NCI-H345 treated with DMSO at 0.1 percent for 48 hours (cell line): ENCODE measurements around the gene RAD21L1.
"Not testable (repeated sequence)": the region's sequence is repeated elsewhere in the genome, so short reads cannot be mapped to it uniquely, and the experiment has no call there.

Experiments used
- DNase-seq: peaks from one replicate; lab custom pipeline; 2025; ENCODE audit not compliant: unreplicated experiment; lab: John Stamatoyannopoulos, UW

RAD21L1 gene

DNA sequence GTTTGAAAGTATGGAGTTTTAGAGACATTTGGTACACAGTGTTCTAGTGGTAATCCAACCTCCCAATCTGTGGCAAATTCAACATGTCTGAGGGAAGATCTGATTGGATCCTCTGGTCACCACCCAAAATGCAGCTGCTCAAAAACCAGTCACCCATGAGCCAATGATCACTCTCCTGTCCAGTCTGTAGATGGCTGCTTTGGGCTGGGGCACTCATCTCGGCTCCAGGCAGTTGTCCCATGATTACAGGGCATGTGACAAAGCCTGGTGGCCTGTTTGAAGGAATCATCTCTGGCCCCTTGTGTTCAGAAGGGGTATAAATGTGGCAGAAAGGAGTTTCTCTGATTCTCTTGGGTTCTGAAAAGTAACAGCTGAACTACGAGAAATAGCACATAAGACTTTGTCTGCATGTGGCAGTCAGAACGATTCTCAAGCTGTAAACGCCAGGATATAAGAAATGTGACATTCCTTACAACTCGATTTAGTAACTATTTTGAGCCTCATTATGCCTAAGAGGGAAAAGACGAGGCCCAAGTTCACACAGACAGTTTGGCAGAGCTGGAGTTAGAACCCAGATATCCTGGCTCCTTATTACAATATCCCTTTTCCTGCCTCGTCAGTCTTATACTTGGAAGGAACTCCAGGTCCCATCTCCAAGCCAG is 26.5 kb upstream of the RAD21L1 start:
- no peak for DNase-seq

DNA sequence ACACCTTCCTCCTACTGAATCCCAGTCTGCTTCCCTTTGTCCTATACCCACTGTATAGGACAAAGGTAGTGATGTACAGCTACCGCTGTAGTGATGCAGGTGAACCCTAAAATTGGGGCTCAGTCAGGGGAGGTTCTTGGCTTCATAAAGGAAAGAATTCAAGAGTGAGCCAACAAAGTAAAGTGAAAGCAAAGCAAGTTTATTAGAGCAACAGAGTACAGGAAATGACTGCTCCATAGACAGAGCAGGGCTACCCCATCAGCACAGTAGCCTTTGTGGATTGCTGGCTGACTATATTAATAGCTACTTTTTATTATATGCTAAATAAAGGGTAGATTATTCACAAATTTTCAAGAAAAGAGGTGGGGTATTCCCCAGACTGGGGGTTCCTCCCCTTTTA is 25.9 kb upstream of the RAD21L1 start:
- DNase-seq = no peak

DNA sequence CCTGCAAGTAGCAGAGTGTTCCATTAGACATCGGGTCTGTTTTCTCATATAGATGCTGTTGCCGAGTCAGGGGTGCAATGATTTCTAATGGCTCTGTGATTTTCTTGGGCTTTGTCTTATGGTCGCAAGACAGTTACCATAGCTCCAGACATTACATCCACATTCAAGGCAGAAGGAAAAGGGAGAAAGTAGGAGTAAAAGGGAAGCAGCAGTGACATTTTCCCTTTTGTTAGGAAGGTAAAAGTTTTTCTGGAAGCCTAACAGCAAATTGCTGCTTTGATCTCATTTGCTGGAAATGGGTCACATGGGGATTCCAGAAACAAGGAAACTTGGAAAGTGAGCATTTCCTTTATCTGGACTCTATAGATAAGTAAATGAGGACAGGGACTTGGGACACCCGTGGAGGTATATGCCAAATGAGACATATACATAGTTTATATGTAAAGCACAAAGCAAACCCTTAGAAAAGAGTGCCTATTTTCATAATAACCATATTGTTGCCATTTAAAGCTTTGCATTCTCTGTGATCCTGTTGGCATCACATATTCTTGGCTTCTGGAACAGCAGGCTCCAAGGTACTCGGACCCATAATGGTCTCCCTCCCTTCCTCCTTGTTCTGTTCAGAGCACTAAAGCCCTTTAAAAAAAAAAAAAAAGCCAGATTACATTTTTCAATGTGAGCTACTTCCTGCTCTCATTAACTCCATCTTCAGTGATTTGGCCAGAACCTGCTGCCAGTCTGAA is 22.9 kb upstream of the RAD21L1 start, which contains the start of gene C20orf202:
C20orf202 (plus strand) TSS at position 693 of the 743 bp plus-strand sequence. CDS start 132 bp downstream, outside the sequence.
- no peak for DNase-seq

DNA sequence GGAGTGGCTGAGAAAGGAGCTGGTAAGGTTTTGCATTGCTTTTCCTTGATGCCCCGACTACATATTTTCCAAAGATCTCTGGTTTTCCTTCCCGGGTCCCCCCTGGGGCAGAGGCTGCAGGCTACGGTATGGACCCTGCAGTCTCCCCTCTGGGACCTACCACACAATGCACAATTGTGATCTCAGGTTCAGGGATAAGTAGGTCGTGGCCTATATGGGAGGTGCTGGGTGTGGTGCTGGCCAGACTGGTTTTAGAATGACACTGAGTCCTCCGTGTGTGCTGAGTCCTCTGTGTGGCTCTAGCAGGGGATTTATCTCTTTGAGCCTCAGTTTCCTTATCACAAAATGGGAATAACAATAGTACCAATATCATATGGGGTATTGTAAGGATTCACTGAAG is 22.2 kb upstream of the RAD21L1 start:
- DNase-seq = no peak

DNA sequence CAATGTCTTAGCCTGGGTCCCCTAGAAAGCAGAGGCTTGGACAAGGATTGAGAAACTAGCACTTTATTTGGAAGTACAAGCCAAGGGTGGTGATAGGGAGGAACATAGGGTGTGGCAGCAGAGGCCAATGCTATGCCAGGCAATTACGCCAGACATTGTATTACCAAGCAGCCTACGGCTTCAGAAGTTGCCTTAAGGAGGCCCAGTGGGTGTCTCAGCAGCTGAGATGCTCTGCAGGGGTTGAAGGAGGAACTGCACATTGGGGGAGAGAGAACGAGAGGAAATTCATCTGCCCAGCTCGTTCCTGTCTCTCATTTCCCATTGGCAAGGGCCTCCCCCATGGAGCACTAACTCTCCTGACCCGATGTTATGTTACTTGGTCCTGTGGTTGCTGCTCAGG is 21.7 kb upstream of the RAD21L1 start:
- no peak for DNase-seq

DNA sequence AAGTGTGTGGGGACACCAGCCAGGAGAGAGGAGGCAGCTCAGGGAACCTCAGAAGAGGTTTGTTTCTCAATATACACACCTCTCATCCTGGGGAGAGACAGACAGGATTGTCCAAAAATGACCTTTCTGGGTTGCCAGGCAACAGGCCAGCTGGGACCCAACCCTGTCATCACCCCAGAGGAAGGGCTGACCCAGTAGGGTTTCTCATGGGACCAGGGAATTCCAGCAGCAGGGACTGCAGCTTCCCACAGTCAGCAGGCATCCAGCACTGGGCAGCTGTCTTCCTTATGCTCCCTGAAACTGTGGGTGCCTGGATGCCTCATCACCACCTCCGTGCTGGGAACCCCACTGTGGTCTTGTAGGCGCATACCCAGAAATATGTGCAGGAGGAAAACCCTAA is 21.3 kb upstream of the RAD21L1 start:
- no peak for DNase-seq

DNA sequence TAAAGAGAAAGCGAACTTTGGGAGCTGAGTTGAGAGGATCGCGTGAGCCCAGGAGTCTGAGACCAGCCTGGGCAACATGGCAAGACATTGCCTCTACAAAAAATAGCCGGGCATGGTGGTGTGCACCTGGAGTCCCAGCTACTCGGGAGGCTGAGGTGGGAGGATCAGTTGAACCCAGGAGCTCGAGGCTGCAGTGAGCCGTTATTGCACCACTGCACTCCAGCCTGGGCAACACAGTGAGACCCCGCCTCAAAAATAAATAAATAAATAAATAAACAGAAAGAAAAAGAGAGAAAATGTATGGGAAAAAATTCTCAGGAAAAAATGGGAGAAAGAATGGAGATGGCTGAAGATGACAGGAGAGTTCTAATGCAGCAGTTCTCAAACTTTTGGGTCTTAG is 20.0 kb upstream of the RAD21L1 start:
- no peak for DNase-seq

DNA sequence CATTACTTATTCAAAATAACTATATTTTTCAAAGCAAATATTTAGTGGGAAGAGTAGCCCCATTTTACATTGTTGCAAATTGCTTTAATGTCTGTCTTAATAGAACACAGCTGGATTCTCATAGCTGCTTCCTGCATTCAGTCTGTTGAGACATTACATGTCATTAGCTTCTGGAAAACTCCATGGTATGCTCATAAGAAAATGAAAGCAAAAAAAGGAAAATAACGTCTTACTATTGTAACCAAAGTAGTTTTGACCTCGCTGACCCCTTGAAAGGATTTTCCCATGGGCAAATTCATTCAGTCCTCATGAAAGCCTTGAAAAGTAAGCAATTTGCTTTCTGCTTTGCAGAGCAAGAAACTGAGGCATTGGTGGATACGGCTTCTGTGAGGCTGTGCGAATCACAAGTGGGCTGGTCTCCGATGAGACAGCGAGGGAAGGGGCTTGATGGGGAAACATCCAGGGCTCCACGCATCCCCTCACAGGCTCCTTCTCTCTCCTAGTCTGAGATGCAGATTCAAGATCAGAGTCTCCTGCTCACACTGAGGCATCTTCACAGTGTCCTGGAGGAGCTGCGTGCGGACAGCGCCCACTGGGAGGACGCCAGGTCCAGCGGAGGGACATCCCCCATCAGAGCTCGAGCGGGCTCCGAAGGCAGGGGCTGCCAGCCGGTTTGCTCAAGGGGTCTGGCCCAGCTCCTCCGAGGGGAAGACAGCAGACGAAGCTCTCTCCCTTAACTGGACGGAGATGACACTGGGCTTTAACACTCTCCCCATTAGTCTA is 19.3 kb upstream of the RAD21L1 start:
- DNase-seq = no peak

DNA sequence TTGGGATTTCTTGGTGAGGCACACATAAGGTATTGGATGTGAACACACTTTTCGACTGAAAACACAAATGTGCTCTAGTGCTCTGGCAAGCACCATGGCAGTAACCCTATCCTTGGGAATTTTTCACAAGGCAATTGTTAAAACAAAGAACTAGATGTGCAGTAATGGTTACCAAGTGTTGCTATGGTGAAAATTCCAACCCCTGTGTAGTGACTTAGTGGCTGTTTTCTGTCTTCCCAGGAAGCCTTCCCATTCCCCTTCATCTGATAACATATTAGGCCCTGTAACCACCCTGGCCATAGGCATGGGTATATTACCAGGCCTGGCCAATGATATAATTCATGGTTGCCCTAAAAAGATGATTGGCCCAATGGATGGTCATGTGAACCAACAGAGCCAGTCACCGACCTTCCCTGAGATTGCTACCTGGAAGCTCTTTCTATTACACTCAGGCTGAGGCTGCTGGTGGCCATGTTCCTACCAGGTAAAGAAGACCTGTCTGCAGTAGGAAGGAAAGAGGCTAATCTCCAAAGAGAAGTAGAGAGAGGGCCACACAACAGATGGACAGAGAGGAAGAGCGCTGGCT is 18.5 kb upstream of the RAD21L1 start:
- no peak for DNase-seq

DNA sequence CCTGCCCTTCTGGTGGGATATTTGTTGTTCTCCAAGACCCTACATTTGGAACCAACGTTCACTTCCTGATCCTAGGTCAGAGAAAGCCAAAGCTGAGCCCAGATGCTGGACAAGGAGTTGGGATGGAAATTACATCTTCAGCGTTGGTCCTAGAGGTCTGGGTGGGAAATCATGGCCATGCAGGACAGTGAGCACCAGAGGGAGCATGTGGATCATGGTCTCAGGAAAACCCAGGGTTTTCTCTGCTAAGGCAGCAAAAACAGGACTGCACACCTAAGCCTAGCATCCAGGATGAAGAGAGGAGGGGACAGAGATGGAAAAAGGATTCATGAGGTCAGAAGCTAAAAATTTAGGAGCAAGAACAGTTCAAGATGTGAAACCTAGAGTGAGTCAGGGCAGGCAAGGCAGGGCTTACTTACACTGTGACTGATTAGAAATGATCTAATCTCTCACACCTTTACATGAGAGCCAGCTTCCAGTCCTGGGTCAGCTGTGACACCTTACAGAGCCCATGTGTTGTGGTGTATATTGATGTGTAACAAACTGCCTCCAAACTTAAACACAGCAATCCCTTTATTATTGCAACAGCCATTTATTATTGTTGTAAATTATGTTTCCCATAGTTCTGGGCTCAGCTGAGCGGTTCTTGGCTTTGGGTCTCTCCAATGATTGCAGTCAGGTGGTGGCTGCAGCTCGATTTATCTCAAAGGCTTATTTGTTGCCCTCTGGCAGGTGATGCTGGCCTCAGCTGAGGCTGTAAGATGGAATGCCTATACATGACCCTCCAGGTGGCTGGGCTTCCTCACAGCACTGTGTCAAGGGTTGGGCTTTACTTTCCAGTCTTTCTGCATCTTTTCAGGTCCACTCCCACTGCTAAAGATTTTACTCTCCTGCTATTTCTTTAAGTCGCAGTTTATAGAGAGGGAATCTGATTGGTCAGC is 16.1 kb upstream of the RAD21L1 start:
- DNase-seq = no peak

DNA sequence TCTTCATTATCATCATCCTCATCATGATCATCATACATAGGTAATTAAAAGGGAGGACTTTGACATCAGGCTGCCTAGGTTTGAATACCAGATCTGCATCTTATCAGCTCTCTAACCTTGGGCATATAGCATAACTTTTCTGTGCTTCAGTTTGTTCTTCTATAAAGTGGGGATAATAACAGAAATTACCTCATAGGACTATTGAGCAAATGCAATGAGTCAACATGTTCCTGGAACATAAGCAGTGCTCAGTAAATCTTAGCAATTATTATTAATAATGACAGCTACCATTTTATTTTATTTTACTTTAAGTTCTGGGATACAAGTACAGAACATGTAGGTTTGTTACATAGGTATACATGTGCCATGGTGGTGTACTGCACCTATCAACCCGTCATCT is 15.3 kb upstream of the RAD21L1 start:
- DNase-seq = no peak

DNA sequence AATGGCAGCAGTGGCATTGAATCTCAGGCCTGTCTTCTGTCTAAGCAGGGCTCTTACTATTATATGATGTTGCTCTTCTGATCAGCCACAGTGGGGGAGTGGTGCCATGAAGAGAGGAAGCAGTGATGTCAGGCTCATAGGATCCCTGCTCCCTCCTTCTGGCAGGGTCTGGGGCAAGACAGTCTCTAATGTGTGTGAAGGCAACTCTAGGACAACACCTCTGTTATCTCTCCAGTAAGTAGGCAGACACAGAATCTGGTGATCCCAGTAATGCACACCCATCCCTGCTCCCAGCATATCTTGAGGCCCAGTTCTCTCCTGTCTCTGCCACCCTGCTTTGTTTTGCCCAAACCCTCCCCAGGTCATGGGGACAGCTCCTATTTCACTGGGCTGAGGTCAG is 13.8 kb upstream of the RAD21L1 start:
- DNase-seq = no peak

DNA sequence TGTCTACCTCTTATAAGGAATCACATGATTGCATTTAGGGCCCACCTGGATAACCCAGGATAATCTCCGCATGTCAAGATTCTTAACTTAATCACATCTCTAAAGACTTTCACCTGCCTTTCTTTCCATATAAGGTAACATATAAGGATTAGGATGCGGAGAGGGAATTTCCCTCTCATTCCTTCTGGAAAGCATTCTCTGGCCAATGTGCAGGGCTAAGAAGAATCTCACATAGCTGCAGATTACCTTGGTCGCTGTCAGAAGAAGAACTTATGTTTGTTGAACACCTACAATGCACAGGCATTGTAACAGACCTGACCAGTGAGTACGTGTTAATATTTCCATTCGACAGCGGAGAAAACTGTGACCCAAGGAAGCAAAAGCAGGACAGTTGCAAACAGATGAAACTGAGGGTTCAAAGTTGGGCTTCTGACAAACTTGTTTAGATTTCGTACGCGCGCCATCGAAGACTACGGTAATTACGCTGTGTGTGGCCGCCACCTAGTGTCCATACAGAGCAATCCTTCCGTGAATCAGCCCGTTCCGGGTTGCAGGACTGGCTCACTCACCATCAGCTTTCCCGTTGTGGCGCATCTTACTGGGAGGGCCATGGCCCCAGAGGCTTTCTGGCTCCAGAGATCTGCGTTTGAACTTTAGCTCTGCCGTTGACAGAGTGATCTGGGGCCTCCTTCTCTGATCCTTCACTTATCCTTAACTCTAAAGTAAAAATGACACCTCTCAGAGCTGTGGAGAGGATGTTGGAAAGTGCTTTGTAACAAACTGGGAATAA is 13.0 kb upstream of the RAD21L1 start:
- DNase-seq = peak; percentile 73

DNA sequence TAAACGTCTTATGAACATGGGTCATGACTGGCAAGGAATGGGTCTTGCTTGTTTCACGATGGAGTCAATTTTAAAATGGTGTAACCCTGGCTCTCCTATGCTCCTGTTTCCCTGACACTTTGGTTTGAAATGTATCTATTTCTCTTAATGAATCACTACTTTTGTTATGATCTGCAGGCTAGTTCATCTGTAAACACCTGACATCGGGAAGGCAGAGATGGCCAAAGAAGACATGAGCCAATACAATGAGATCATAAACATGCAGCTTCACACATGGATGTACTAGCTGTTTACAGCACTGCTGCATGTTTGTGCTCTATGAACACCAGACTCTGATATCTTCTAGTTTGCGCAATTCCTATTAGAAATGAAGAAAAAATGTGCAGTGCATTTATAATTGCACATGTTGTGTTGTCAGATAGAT is 11.0 kb upstream of the RAD21L1 start:
- no peak for DNase-seq

DNA sequence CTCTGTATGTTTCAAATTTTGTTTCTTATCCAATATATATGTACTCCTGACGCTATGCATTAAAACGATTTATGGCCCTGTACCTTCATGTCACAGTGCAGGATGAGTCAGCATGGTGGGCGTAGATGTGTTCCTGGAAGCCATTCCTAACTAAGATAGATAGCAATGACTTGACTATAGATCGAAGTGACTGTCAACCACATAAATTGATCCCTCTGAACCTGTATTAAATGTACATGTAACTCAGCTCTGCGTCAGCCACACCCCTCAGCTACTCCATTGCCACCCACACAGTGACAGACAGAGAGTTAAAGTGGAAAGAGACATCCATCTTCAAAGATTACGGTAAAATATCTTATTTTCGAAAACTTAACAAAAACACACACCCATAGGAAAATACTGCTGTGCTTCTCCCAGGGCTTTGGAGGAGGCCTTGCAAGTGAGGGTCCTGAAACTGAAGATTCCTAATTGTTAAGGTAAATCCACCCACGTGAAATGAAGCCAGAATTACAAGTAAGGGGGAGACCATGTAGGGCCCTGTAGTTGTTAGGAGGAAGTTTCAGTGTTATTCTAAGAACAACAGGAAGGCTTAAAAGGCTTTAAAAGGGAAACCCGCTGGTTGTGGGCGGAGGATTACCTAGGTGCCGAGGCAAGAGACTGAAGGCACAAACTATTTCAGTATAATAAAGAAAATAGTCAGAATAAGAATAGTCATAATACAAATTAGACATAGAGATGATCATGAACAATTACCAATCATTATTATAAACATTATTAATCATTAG is 10.3 kb upstream of the RAD21L1 start:
- no peak for DNase-seq

DNA sequence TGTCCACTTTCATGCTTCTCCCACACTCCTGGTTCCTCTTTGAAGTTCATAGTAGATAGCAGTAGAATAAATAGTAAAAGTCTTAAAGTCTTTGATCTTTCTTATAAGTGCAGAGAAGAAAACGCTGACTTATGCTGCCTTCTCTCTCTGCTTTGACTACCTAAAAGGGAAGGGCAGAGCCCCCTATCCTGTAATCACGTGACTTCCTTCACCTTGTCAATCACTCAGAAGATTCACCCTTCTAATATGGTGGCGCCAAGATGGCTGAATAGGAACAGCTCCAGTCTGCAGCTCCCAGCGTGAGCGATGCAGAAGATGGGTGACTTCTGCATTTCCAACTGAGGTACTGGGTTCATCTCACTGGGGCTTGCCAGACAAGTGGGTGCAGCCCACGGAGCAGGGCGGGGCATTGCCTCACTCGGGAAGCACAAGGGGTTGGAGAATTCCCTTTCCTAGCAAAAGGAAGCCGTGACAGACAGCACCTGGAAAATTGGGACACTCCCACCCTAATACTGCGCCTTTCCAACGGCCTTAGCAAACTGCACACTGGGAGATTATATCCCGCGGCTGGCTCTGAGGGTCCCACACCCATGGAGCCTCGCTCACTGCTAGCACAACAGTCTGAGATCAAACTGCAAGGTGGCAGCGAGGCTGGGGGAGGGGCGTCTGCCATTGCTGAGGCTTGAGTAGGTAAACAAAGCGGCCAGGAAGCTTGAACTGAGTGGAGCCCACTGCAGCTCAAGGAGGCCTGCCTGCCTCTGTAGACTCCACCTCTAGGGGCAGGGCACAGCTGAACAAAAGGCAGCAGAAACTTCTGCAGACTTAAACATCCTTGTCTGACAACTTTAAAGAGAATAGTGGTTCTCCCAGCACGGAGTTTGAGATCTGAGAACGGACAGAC is 9.1 kb upstream of the RAD21L1 start:
- not testable (repeated sequence) for DNase-seq

DNA sequence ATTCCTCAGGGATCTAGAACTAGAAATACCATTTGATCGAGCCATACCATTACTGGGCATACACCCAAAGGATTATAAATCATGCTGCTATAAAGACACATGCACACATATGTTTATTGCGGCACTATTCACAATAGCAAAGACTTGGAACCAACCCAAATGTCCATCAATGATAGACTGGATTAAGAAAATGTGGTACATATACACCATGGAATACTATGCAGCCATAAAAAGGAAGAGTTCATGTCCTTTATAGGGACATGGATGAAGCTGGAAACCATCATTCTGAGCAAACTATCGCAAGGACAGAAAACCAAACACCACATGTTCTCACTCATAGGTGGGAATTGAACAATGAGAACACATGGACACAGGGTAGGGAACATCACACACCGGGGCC is 3.1 kb upstream of the RAD21L1 start:
- DNase-seq = not testable (repeated sequence)
